Activated T-cell treated with anti-CD3 and anti-CD28 coated beads, Interleukin-2, amount 50 U/mL, for 72 hours (primary cell): ENCODE data around the gene RAB22A. TPM values are rescaled to one million over a fixed set of nuclear protein-coding genes. Genes with fewer than 3 reads are reported as not detected.

Source experiments
- ATAC-seq, 2 donors: fragments of 150-1000 bp; cut with Tn5 transposase; replicated peaks in 1 of 2; 2 replicates each; pipeline ENCODE4 v1.10.0; 2021; ENCODE audit warnings: moderate library complexity in 2 of 2, mild to moderate bottlenecking in 1 of 2
- DNase-seq, 2 donors: peaks; one replicate each; pipeline ENCODE4 v3.0.0; 2021 to 2022; ENCODE audit warnings: mixed read lengths in 1 of 2
- H3K27ac Mint-ChIP-seq: one replicate; pipeline ENCODE4 v1.8.0; 2022; ENCODE audit warnings: mild to moderate bottlenecking, moderate library complexity, mixed read lengths
- H3K27me3 Mint-ChIP-seq: one replicate; pipeline ENCODE4 v1.8.0; 2022; ENCODE audit warnings: low read depth, mixed read lengths
- H3K36me3 Mint-ChIP-seq, 2 donors: one replicate each; pipeline ENCODE4 v1.8.0; 2022; ENCODE audit warnings: mixed read lengths in 2 of 2, mild to moderate bottlenecking in 1 of 2; ENCODE audit not compliant: insufficient read depth in 2 of 2
- H3K4me1 Mint-ChIP-seq: one replicate; pipeline ENCODE4 v1.8.0; 2022; ENCODE audit warnings: low read depth, mixed read lengths
- H3K4me3 Mint-ChIP-seq, 2 donors: one replicate each; pipeline ENCODE4 v1.8.0; 2022; ENCODE audit warnings: mild to moderate bottlenecking in 2 of 2, mixed read lengths in 2 of 2, moderate library complexity in 2 of 2
- H3K9me3 Mint-ChIP-seq, 2 donors: one replicate each; pipeline ENCODE4 v1.8.0; 2022; ENCODE audit warnings: mixed read lengths in 2 of 2
- total RNA-seq, 2 donors: library from RNA; stranded (reverse); gene quantifications; one replicate each; pipeline ENCODE4 v1.2.3, GENCODE V29; 2022

Gene RAB22A
- total RNA-seq, 2 donors from 2014 or later: 12.3 to 13.2 TPM

DNA sequence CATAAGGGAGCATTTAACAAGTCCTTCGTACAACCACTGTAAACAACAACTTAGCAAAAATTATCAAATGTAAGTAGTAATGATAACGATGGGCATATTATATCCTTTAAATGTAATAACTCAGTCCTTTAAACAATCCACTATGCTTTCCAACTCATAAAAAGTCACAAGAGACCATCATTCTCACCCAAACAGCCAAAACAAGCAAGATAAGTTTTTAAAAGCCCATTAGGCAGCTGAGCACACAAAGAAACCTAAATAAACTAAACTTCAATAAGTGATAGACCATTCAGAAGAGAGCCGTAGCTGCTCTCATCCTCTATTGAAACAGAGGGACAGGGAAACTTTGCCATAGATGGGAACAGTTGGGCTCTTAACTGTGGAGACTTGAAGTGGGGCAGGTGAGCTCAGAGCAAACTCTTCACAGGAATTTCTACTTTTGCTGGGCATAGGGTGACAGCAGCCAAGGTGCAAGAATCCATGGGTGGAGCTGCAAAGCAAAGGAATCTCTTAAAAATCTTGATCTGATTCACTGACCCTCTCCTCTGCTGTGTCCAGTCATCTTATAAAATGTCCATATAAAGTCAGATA lies 22.5 kb downstream of the RAB22A start:
- H3K27me3 Mint-ChIP-seq: no peaks in the 10 kb centered on the region
- no peak overlapping the region for H3K4me3 Mint-ChIP-seq
- peaks cover 0 to 10% of the 10 kb centered on the region in 2 donors for H3K36me3 Mint-ChIP-seq
- no peak overlapping the region for H3K27ac Mint-ChIP-seq
- ATAC-seq (no peak), DNase-seq (no peak)
- peaks cover 22% of the 10 kb centered on the region for H3K4me1 Mint-ChIP-seq
- H3K9me3 Mint-ChIP-seq: no peaks in the 10 kb centered on the region

DNA sequence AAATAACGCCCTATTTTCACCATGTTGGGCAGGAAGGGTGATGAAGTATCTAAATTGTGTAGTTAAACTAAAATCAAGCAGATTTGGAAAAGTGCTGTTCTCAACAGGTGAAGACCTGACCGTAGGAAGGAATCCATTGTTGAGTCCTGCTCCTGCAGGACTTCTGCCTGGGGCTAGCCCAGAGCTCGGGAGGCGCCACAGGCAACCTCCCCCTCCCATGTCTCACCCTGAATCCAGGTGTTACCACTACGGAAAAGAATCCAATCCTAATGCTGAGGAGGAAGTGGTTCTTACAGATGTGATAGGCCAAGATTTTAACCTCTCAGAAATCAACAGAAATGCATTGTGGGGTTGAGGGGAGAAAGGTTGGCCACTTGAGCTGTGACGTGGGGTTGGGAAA lies 30.2 kb downstream of the RAB22A start:
- no peak for ATAC-seq

DNA sequence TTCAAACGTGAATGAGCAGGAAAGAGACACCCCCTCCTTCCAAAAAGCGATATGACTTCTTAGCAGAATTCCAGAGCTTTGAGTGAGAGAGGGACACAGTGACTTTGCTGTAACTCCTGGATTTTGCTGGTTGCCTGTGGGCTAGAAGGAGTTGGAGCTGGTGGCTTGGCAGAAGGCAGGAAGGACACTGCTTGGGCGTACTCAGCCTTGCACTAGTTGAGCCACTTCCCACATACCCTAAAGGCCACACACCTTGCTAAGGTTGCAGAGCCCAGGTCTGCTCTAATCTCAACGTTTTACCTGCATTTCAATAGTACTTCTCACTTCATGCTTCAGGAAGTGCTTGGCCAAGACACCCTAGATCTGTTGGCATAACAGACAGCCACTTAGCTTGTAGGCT lies 30.6 kb downstream of the RAB22A start:
- ATAC-seq (no peak), DNase-seq (no peak)
- peaks cover 0 to 8% of the 10 kb centered on the region in 2 donors for H3K9me3 Mint-ChIP-seq
- H3K27me3 Mint-ChIP-seq: no peaks in the 10 kb centered on the region
- H3K4me3 Mint-ChIP-seq: no peak overlapping the region
- no peak overlapping the region for H3K27ac Mint-ChIP-seq
- H3K4me1 Mint-ChIP-seq: peaks cover 30% of the 10 kb centered on the region
- peaks cover 2 to 9% of the 10 kb centered on the region in 2 donors for H3K36me3 Mint-ChIP-seq

More for the DNA sequence above, 30.2 kb downstream of the RAB22A start:
- Mint-ChIP-seq H3K9me3 (peaks cover 0 to 8% of the 10 kb centered on the region in 2 donors), H3K36me3 (peaks cover 2 to 9% of the 10 kb centered on the region in 2 donors), H3K27me3 (no peaks in the 10 kb centered on the region), H3K27ac (no peak overlapping the region), H3K4me1 (peaks cover 30% of the 10 kb centered on the region), H3K4me3 (no peak overlapping the region)
- DNase-seq: no peak

DNA sequence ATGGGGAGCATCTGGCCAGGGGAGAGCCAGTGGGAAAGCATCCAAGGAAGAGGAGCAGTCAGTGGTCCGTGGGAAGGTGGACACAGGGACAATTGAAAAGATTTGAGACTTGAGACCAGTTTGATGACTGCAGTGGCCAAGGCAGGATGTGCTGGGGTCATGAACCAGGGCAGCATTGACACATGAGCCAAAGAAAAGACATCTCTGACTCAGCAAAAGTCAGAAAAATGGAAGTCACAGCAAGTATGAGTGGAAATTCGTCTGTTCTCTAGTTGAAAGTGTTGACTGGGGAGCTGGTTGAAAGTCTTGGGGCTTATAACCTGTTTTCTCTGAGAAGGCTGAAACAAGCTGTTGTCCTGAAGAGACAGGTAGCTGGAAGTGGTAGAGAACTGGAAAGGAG lies 31.3 kb downstream of the RAB22A start:
- H3K36me3 Mint-ChIP-seq: peaks cover 4 to 15% of the 10 kb centered on the region in 2 donors
- H3K27me3 Mint-ChIP-seq: no peaks in the 10 kb centered on the region
- H3K4me1 Mint-ChIP-seq: peaks cover 30% of the 10 kb centered on the region
- peak overlapping the region; percentile 29 for H3K27ac Mint-ChIP-seq
- peaks cover 0 to 8% of the 10 kb centered on the region in 2 donors for H3K9me3 Mint-ChIP-seq
- DNase-seq (no peak), ATAC-seq (peak in 1 of 2 donors; percentile 26)
- peak overlapping the region in 1 of 2 donors; percentile 29 for H3K4me3 Mint-ChIP-seq

DNA sequence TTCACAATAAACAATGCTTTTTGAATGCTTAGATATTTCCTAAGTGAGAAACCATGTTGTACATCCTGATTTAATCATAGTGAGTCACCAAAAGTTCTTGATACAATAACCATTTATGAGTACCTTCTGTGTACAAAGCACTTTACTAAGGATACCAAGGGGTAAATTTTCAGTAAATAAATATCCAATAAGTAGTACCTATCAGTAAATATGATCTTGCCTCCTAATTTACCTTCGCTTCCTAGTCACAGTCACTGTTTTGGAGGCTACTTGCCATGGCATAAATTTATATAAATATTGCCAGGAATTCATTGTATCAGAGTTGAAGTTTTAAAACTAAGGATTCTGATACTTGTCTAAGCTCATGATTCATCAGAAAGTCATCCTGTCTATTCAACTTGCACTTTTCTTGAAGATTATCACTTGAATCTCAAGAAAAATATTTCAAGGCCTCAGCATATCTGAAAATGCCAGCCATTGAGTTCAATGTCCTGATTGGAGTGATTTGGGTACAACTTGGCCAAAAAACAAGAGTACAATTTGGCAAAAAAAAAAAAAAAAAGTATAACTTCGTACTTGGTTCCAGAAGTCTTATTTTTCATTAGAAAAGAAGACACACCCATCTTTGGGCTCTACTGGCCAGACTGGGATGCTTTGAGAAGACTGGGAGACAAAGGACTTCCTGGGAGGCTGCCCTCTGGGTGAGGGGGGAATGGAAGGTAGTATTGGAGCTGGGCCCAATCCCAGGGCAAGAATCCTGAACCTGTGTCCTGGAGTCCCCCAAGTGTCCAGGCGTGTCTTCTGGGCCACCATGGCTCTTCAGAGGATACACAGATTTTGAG lies 32.8 kb downstream of the RAB22A start:
- H3K4me3 Mint-ChIP-seq: no peak overlapping the region
- H3K4me1 Mint-ChIP-seq: peaks cover 25% of the 10 kb centered on the region
- peaks cover 0 to 8% of the 10 kb centered on the region in 2 donors for H3K9me3 Mint-ChIP-seq
- DNase-seq (no peak), ATAC-seq (peak in 1 of 2 donors; percentile 41)
- no peak overlapping the region for H3K27ac Mint-ChIP-seq
- H3K27me3 Mint-ChIP-seq: no peaks in the 10 kb centered on the region
- peaks cover 11 to 25% of the 10 kb centered on the region in 2 donors for H3K36me3 Mint-ChIP-seq

- ATAC-seq: no peak
These were observed 35.2 kb downstream of the RAB22A start for GRCh38 chr20:58344741-58345140.

GRCh38 chr20:58349570-58349969 lies 40.1 kb downstream of the RAB22A start:
- Mint-ChIP-seq H3K4me3 (no peak overlapping the region), H3K36me3 (peaks cover 13 to 22% of the 10 kb centered on the region in 2 donors), H3K9me3 (no peaks in the 10 kb centered on the region), H3K27ac (no peak overlapping the region), H3K4me1 (peaks cover 16% of the 10 kb centered on the region), H3K27me3 (no peaks in the 10 kb centered on the region)
- ATAC-seq (no peak), DNase-seq (no peak)

More at GRCh38 chr20:58344741-58345140, 35.2 kb downstream of the RAB22A start:
- peaks cover 24% of the 10 kb centered on the region for H3K4me1 Mint-ChIP-seq
- H3K9me3 Mint-ChIP-seq: peaks cover 0 to 8% of the 10 kb centered on the region in 2 donors
- H3K36me3 Mint-ChIP-seq: peaks cover 13 to 24% of the 10 kb centered on the region in 2 donors
- no peak overlapping the region for H3K27ac Mint-ChIP-seq
- H3K27me3 Mint-ChIP-seq: no peaks in the 10 kb centered on the region
- no peak for DNase-seq
- H3K4me3 Mint-ChIP-seq: no peak overlapping the region

DNA sequence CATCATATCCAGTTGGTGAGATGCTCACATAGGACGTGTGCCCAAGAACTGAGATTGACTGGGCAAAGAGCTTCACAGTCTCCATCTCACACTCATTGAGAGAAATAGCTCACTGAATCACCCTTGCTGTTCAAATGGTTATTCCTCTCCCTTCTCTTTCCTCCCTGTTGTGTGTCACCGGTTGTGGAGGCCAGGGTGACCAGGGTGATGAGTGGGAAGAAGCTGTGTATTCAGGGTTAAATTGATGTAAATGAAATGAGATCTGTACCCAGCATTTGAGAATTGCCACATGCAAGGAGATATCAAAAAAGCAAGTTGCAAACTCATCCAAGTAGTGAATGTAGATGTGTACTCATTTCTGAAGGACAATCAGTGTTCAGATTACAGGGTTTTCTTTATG lies 43.0 kb downstream of the RAB22A start:
- H3K27ac Mint-ChIP-seq: no peak overlapping the region
- DNase-seq (peak; percentile 37 to 48), ATAC-seq (peak; percentile 93 to 96)
- H3K27me3 Mint-ChIP-seq: no peaks in the 10 kb centered on the region
- H3K9me3 Mint-ChIP-seq: no peaks in the 10 kb centered on the region
- peaks cover 16% of the 10 kb centered on the region for H3K4me1 Mint-ChIP-seq
- no peak overlapping the region for H3K4me3 Mint-ChIP-seq
- peaks cover 4 to 5% of the 10 kb centered on the region in 2 donors for H3K36me3 Mint-ChIP-seq

- no peaks in the 10 kb centered on the region for H3K27me3 Mint-ChIP-seq
- no peaks in the 10 kb centered on the region for H3K4me1 Mint-ChIP-seq
- peaks cover 2 to 12% of the 10 kb centered on the region in 2 donors for H3K36me3 Mint-ChIP-seq
- no peak for ATAC-seq
- no peak overlapping the region for H3K4me3 Mint-ChIP-seq
- no peaks in the 10 kb centered on the region for H3K9me3 Mint-ChIP-seq
- DNase-seq: no peak
- H3K27ac Mint-ChIP-seq: no peak overlapping the region
These were observed 49.9 kb downstream of the RAB22A start for GRCh38 chr20:58359441-58359840.

- no peaks in the 10 kb centered on the region for H3K9me3 Mint-ChIP-seq
- DNase-seq: no peak
- peaks cover 2 to 12% of the 10 kb centered on the region in 2 donors for H3K36me3 Mint-ChIP-seq
- no peak for ATAC-seq
- no peaks in the 10 kb centered on the region for H3K27me3 Mint-ChIP-seq
- H3K4me1 Mint-ChIP-seq: no peaks in the 10 kb centered on the region
- H3K4me3 Mint-ChIP-seq: no peak overlapping the region
- no peak overlapping the region for H3K27ac Mint-ChIP-seq
These were observed 51.4 kb downstream of the RAB22A start for GRCh38 chr20:58360936-58361335.

- peak overlapping the region; percentile 19 for H3K27ac Mint-ChIP-seq
- no peaks in the 10 kb centered on the region for H3K9me3 Mint-ChIP-seq
- no peaks in the 10 kb centered on the region for H3K4me1 Mint-ChIP-seq
- peak; percentile 44 to 47 for ATAC-seq
- no peak overlapping the region for H3K4me3 Mint-ChIP-seq
- no peaks in the 10 kb centered on the region for H3K27me3 Mint-ChIP-seq
- DNase-seq: no peak
- H3K36me3 Mint-ChIP-seq: peaks cover 2 to 12% of the 10 kb centered on the region in 2 donors
These were observed 52.1 kb downstream of the RAB22A start for GRCh38 chr20:58361481-58362205.

GRCh38 chr20:58362206-58362516 lies 52.6 kb downstream of the RAB22A start:
- H3K9me3 Mint-ChIP-seq: no peaks in the 10 kb centered on the region
- no peaks in the 10 kb centered on the region for H3K4me1 Mint-ChIP-seq
- no peak overlapping the region for H3K27ac Mint-ChIP-seq
- DNase-seq (no peak), ATAC-seq (no peak)
- H3K27me3 Mint-ChIP-seq: no peaks in the 10 kb centered on the region
- no peak overlapping the region for H3K4me3 Mint-ChIP-seq
- peaks cover 2 to 12% of the 10 kb centered on the region in 2 donors for H3K36me3 Mint-ChIP-seq

DNA sequence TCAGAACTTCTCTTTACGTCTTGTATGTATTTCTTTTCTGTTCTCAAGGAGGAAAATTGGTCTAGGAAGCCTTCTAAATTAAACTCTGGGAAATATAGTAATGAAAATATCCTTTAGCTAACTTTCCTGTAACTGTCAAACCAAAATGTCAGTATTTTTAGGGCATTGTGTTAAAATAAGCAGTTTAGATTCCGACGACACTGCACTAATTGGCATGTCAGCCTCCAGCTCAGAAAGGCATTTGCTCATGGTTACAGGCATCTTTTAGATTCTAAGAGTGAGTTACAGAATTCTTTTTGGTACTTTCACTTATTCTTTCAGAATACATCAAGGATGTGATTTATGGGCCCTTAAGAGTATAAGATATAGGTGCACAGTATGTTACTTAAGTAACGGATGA lies 53.5 kb downstream of the RAB22A start:
- DNase-seq (no peak), ATAC-seq (no peak)
- no peaks in the 10 kb centered on the region for H3K4me1 Mint-ChIP-seq
- no peak overlapping the region for H3K4me3 Mint-ChIP-seq
- H3K27me3 Mint-ChIP-seq: no peaks in the 10 kb centered on the region
- H3K27ac Mint-ChIP-seq: peak overlapping the region; percentile 23
- no peaks in the 10 kb centered on the region for H3K9me3 Mint-ChIP-seq
- H3K36me3 Mint-ChIP-seq: peaks cover 2 to 12% of the 10 kb centered on the region in 2 donors
